ENCODE measurements around the gene SMG1.

The SMG1 gene

DNA sequence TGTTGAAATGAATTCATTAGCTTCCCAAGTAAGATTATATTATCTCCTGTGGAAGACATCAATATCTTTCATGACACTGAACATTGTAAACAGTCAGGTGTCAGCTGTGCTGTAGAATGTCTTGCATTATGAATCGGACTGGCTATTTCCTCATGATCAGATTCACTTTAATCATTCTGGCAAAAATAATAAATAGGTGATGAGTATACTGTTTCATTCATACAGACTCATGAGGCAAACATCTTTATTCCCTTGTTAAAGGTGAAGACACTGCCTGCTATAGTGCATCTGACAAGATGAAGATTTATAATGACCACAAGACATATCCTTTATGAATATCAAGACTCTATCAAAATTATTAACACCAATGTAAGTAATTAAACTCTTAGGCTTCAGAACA is 73.6 kb downstream of the SMG1 start:
- no peak for DNase-seq (ENCODE audit: low read depth in 2 of 2)

DNA sequence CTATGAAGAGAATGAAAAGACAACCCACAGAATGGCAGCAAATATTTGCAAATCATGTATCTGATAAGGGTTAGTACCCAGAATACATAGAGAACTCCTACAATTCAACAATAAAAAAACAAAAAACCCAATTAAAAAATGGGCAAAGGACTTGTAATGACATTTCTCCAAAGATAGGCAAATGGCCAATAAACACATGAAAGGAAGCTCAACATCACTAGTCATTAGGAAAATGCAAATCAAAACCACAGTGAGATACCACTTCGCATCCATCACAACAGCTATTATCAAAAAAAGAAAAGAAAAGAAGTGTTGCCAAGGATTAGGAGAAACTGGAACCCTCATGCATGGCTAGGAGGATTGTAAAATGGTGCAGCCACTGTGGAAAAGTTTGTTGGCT is 79.8 kb downstream of the SMG1 start:
- DNase-seq (ENCODE audit: low read depth in 2 of 2) = no peak

DNA sequence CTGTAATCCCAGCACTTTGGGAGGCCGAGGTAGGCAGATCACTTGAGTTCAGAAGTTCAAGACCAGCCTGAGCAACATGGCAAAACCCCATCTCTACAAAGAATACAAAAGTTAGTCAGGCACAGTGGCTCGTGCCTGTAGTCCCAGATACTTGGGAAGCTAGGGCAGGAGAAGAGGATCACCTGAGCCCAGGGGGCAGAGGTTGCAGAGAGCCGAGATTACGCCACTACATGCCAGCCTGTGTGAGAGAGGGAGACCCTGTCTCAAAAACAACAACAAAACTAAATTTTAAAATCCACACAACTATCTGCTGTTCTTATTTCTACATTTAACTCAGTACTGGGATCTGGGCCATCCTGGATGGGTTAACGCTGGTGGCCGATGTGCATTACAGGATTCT is 83.6 kb downstream of the SMG1 start:
- no peak for DNase-seq (ENCODE audit: low read depth in 2 of 2)

DNA sequence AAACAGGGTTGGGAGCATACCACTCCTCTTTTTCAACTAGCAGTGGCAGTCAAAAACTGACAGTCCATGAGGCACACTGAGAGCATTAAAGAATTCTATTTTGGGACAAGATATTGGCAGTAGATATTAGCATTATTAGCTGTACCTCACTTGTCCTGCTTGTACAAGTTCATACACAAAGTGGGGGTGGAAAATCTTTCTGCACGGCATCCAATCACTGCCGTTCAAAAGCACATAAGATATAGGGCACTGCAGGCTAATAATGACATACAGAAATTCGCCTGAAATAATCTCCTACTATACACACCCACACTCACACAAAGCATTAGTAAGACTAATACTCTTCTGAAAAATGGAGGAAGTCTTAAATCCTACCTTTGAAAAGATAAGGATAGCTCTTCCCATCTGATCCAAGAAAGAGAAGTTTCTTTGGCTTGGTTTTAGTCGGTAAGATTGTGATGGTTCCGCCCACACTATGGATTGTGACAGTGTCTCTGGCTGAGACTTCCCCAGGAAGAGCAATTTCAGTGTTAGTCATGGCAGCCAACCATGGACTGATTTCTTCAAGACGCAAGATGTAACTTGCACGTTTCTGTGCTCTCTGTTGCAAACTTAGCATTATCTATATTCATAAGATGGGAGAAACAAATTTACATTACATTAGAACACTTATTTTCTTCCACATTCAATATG is 84.2 kb downstream of the SMG1 start:
- DNase-seq (ENCODE audit: low read depth in 2 of 2) = no peak

DNA sequence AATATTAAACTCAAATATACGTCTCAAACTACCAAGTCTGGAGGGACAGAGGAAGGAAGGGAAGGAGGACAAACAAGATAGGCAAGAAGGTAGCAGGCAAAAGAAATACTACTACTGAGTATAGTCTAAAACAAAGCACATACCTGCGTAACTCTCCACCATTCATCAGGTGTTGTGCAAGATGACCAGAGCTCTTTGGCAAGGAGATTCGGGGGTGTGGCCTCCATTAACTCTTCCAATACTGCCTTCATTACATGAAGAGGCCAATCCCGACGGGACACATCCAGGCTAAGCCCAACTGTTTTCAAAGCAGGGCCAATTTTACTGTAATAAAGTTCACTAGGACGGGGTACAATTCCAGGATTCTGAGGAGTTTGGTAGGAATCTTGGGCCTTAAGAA is 86.7 kb downstream of the SMG1 start:
- no peak for DNase-seq (ENCODE audit: low read depth in 2 of 2)

DNA sequence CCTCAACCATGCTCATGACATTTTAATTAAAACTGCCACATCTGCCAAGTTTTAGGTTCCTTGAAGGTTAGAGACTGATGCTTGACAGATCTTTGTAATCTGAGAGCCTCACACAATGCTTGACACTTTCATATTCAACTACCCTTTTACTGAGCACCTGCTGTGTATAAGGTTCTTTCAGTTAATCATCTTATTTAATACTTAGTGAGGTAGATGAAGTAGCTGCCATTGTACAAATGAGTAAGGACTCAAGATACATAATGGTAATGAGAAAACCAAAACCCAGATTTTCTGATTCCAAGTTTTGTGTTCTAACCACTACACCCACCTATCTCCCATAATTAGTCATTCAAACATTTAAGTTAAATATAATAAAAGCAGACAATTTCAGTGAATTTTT is 89.5 kb downstream of the SMG1 start:
- DNase-seq (ENCODE audit: low read depth in 2 of 2) = no peak

DNA sequence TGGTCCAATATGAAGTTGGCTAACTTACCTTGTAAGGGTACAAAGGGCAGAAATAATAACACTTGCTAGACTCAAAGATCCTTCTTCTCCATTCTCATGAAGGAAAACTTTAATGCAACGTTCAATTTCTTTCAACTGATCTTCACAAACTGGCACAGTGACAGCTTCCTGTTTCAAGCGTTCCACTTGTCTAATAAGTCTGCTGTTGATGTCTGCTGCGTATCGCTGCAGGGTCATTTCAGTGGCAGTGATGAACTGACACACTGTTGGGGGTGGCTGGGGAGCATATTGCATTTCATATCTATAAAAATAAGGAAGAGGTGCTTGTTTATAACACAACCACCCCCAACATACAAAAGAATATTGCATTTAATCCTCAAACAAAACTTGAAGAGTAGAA is 91.3 kb downstream of the SMG1 start:
- no peak for DNase-seq (ENCODE audit: low read depth in 2 of 2)

DNA sequence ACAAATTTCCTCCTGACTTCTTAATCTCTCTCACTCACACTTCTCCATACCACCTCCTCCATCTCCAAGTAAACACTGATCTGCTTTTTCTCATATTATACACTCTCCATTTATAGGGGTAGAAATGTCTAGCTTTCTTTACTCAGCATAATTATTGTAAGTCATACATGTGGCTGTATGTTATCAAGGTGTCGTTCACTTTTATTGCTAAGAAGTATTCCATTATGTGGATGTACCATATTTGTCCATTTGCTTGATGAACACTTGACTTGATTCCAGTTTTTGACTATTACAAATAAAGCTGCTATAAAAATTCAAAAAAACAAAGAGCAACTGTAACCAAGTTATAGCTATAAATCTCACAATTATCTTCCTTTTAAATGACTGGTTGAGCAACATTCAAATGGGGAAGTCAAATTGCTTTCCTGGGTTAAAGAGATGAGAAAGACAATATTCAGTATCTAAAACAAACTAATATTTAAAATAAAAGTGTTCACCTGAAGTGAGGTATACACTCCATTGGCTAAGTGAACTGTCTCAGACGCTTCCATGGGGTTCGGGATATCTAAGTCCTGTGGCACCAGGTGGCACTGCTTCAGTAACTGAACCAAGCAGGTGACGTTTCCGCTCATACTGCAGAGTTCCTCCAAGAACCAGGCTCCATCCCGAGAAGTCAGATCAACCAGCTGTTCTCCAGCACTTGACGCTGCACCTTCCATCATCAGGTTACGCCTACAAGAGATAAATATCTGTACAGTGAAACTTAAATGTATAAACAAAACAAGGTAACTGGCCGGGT is 92.3 kb downstream of the SMG1 start:
- DNase-seq (ENCODE audit: low read depth in 2 of 2) = no peak

DNA sequence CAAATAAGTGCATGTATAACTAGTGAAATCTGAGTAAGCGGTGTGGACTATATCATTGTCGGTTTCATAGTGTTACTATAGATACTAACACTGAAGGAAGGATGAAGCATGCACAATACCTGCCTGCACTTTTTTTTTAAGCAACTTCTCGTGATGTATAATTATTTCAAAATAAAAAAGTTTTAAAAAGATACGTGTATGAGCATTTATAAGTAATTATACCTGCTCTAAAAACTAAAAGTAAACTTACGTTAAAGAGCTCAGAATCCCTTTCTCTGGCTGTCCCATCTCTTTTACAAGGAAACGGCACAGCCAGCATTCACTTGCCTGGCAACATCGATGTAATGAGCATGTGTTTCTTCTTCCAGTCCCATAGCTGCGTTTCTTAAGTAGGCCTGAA is 93.6 kb downstream of the SMG1 start:
- DNase-seq (ENCODE audit: low read depth in 2 of 2) = no peak

DNA sequence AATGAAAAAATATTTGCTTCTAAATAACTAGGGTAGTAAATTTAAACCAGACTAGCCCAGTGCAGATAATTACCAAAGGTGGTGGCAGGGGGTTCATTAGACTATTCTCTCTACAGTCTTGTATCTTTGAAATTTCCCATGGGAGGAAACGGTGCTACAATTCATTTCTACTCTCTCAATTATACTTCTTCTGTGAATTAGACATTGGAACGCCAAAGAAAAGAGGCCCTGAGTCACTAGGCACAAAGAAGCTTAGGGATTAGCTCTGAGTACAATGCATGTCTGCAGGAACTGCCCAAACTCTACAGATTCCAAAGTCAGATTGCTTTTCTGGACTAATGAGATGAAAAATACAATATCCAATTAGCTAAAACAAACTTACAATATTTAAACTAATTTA is 94.2 kb downstream of the SMG1 start:
- no peak for DNase-seq (ENCODE audit: low read depth in 2 of 2)

DNA sequence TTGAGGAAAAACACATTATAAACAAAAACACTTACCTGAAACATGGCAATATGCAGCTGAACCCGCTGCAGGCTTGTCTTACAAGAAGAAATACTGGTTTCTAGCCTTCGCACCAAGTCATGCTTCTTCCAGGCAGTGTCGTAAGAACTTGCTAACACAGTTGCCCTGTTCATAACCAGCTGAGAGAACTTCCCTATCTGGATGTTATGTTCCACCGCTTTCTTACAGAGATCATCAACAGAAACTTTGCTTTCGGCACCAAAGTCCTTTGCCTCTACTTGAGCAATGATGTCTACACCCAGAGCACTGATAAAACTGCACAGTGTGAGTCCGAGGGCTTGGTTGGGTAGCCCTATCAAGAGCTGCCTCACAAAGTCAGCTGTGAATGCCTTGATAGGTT is 97.0 kb downstream of the SMG1 start:
- DNase-seq (ENCODE audit: low read depth in 2 of 2) = no peak

DNA sequence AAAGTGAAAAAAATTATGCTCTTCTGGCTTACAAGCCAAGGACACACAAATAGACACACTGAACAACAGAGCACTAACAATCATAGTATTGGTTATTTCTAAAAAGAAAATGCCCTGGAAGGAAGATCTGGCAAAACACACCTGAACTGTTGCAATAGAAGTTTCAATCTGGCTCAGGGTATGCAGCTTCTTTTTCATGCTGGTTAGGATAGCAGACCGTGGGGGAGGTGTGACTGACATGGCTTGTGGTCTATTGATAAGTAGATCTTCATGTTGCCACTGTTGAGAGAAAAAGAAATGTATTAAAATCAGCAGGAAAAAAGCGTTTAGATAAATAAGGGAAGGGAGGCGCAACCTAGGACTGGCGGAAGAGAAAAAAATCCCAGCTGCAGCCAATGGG is 98.3 kb downstream of the SMG1 start:
- DNase-seq (ENCODE audit: low read depth in 2 of 2) = no peak

DNA sequence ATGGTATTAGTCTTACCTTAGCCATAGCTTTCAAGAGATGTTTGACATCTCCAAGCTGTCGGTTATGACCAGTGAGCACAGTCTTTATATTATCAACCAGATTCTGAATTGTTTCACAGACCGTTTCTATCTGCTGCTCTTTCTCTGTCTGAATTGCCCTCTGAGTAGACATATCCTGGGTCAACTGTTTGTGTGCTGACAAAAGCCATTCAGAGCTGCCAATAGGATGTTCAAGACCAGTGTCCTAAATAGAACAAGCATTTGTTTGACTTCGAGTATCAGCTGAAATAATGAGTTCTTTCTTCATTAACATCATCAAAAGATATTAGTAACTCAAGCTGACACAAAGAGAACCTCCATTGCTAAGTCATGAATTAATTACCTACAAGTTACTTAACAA is 109.9 kb downstream of the SMG1 start:
- DNase-seq (ENCODE audit: low read depth in 2 of 2) = no peak

DNA sequence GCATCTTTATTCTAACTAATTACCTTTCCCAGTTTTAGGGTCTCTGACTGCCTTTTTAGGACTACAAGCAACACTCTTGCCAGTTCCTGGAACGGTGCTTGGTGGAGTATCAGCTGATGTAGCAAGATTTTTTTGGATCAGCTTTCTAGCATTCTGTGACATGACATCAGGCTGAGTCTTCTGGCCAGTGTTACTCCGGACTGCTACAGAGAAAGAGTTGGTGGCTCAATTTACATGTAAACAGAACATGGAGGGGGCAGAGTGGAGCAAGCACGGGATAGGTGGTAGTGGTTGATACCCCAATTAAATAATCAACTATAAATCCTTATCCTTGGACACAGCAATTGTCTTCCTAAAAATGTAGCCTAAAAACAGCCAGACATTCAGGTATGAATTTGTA is 114.3 kb downstream of the SMG1 start:
- DNase-seq (ENCODE audit: low read depth in 2 of 2) = no peak

DNA sequence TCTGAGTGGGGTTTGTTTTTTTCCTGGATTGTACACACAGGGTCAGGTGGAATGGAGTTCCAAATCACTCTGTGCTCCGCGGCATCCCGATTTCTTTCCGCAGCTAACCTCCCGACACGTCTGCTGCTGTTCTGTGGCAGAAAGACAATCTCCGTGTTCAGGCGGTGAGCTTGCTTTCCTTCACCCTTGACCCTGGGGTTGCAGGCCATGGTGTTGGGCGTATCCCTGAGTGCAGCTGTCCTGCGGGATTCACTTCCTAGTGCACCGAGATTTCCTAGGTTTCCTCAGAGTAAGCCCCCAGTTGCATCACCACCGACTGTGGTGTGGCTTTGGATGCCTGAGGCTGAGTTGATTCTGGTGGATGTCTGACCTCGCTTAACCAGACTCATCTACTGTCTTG is 117.0 kb downstream of the SMG1 start:
- DNase-seq (ENCODE audit: low read depth in 2 of 2) = no peak

DNA sequence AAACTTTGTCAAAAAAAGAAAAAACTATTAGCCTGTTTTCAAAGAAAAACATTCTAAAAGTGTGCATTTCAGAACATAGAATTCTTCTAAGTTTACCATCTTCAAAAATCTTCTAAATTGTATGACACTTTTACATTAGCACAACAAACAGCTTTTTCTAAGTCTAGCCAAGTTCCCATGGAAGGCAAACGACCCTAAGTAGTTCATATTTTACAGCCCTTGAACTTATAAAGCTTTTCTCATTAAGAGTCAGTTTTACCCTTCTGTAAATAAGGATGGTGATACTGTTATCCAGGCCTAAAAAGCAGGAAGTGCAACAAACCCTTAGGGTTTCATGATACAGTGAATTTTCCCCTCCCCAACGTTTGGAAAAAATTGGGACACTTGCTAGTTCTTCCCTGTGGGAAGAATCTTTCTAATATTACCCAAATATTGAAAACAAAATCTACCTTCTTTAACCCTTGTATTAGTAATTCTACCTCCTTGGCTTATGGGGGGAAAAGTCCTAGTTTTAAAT is 120.9 kb downstream of the SMG1 start:
- DNase-seq (ENCODE audit: low read depth in 2 of 2) = no peak

DNA sequence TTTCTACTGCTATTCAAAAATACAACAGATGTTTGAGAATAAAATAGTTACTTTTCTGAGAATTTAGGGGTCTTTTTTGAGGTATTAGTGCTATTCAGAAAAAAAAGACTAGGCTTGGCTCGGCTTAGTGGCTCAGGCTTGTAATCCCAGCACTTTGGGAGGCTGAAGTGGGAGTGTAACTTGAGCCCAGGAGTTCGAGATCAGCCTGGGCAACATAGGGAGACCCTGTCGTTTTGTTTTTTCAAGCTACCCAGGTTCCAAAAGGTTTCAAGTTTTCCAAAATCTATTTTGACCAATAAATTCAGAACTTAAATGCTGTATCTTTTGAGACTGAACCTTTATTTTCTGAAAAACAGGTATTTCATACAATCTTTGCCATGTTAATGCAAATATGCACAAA is 121.7 kb downstream of the SMG1 start:
- DNase-seq (ENCODE audit: low read depth in 2 of 2) = no peak

DNA sequence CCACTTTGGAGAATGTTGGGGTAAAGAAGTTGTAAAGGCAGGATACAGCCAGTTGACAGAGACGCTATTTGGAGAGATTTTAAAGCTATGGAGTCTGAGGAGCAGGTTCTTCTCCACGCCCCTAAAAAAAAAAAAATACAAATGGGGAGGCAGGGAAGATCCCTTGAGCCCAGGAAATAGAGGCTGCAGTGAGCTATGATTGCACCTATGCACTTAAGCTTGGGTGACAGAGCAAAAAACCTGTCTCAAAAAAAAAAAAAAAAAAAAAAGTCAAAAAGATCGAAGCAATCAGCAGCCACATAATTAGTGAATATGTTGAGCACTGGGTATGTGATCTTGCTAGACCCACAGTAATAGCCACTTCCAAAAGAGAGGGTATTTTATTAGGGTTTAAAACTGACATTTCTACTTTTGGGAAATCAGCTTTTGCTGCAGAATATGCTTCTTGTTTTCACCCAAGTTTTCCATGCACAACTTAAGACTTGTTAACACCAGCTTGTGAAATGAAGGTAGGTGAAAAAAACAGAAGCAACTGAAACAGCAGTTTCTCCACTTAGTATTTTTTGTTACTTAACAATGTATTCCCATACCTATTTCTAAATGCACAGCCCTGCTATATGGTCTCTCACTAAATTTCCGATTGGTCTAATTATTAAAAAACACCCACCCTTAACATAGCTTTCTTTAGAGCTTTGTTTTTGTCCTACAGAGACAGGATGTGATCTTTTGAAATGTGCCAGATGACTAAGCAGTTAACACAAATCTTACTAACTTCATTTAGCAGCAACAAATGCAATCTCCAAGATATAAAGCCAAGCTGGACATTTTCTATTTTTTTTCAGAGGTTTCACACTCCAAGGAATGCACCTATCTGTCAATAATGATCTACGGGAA is 122.4 kb downstream of the SMG1 start:
- no peak for DNase-seq (ENCODE audit: low read depth in 2 of 2)

DNA sequence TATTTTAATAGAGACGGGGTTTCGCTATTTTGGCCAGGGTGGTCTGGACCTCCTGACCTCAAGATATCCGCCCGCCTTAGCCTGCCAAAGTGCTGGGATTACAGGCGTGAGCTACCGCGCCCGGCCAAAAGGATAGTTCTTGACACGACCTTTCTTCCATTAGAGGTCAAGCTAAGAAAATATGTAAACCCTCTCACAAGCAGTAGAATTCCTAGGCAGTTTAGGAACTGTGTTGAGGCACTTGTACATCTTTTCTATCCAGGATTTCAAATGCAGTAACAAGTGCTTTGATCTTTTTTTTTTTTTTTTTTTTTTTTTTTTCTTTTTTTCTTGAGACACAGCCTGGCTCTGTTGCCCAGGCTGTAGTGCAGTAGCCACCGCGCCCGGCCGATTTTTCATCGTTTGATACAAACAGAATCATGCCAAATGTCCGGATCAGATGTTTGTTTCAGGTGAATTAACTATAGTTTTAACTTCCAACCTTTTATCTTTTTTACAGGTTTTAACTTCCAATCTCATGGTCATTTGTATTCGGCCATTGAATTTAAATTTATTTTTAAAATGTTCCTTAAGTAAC is 123.4 kb downstream of the SMG1 start:
- DNase-seq (ENCODE audit: low read depth in 2 of 2) = no peak

DNA sequence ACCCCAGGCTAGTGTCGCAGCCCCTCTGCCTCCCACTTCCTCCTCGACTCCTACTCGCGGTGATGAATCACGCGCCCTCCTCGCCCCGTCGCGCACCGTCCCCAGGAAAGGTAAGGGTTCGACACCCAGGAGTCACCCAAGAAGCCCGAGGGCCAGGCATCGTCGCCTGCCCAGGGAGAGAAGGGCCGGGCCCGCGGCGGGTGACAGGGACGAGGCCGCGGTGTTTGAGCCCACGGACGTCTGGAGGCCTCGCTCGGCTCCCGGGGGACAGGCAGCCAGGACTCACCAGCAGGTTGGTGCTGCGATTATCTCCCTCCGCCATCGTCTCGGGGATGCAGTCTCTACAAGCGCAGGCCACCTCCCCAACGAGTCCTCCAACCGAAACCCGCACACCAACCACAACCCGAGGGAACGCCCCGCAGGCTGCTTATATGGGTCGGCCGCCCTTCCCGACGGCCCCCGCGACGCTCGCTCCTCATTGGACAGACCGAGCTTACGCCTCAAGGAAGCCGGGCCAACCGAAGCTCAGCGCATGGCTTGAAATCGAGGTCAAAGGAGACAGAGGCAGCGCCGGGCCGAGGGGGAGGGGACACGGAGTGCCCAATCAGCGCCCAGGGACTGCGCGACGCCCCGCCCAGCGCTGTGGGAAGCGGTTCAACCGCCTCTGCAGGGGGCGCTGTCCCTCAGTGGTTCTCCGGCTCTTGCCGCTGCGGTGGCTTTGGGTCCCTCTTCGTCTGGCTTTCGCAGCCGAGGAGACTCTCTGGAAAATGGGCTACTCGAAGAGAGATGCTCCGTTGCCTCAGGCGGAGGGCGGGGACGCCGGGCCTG is 124.8 kb downstream of the SMG1 start, which contains the start of gene ARL6IP1:
ARL6IP1 (minus strand) TSS at position 405 of the 828 bp plus-strand sequence; CDS start at position 322, 83 bp downstream.
- peak; percentile 96 to 98 for DNase-seq (ENCODE audit: low read depth in 2 of 2)

DNA sequence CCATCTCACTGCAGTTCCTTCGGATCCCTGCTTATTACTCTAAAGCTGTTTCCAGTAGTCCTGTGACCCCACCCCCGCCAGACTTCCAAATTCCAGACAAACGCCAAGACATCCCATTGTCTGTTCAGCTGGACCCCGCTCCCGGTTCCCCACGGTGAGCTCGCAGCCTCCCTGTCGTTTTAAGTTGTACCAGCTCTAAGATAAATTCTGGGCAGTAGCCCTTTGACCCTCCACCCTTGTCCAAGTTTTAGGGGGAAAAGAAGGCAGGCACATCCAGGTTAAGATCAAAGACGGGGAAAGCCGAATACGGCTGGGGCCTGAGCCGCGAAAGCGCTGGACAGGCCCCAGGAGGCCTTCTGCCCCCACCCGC is 125.4 kb downstream of the SMG1 start:
- DNase-seq (ENCODE audit: low read depth in 2 of 2) = no peak
